Prostate gland (tissue), 2 donors: ENCODE results near the gene RAB43.

Experiments
- CTCF ChIP-seq, 4 experiments: fragments of 200-600 bp in 2 of 4; fragments of 450-650 bp in 2 of 4; sonication (generic) in 2 of 4; IDR thresholded peaks; 1 replicate in 3 of 4; 2 replicates in 1 of 4; pipeline ENCODE4 v1.5.1; 2016 to 2019; ENCODE audit warnings: antibody characterized with exemption in 4 of 4, mild to moderate bottlenecking in 2 of 4, moderate library complexity in 2 of 4
- POLR2A ChIP-seq: fragments of 450-650 bp; IDR thresholded peaks from one replicate; pipeline ENCODE4 v1.6.1; 2016; ENCODE audit warnings: antibody characterized with exemption, mild to moderate bottlenecking
- POLR2AphosphoS5 ChIP-seq: sonication (generic); formaldehyde crosslinking; IDR thresholded peaks from one replicate; pipeline ENCODE4 v1.6.1; 2017; ENCODE audit warnings: antibody characterized with exemption

DNA sequence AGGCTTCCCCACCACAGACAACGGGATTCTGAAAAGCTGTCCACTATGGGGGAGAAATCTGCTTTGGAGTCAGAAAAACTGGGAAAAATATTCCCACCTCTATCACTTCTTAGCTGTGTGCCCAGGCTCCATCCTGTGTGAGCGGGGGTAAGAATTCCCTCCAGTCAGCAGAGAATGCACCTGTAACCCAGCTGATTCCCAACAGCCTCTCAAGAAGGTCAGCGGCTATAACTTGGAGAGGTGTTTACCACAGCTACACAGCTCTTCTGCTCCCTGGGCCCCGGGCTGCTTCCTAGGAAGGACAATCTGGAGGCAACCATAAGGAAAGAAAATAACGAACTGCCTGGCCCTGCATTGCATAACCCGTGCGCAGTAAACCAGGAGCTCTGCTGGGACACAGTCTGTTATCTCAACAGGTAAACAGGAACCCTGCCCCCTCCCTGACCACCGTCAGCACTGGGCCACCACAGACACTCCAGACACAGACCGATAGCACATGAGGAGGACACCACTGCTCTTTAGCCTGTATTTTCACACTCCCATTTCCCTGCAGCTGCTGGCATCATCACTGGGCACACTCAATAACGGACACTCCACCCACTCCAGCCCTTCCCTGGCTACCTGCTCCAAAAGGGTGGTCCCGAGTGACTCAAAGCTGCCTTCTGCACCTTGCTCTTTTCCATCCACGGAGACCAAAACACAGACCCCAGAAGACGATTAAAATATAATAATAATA, 2.1 kb downstream of the RAB43 start:
- TF ChIP-seq POLR2A (no peak), CTCF (IDR thresholded peaks at IDR 0.05) (no peak), POLR2AphosphoS5 (no peak)
